Germinal center (tissue), 1 donor: ENCODE measurements around the gene CSH1.
"Not testable (repeated sequence)": the region's sequence is repeated elsewhere in the genome, so short reads cannot be mapped to it uniquely, and the experiment has no call there.

Experiments
- DNase-seq: peaks from one replicate; pipeline ENCODE4 v3.0.0; 2012; ENCODE audit warnings: mixed read lengths, low spot score

The CSH1 gene

GRCh38 chr17:63896524-63897354 lies at the start of gene CSH1:
Gene CSH1 (minus strand): TSS chr17:63896574. CDS start chr17:63896511, 63 bp downstream.
- DNase-seq, result not testable (repeated sequence)

- DNase-seq, result peak; percentile 84
Measured at GRCh38 chr17:63945784-63946439, 49.5 kb upstream of the CSH1 start.

DNA sequence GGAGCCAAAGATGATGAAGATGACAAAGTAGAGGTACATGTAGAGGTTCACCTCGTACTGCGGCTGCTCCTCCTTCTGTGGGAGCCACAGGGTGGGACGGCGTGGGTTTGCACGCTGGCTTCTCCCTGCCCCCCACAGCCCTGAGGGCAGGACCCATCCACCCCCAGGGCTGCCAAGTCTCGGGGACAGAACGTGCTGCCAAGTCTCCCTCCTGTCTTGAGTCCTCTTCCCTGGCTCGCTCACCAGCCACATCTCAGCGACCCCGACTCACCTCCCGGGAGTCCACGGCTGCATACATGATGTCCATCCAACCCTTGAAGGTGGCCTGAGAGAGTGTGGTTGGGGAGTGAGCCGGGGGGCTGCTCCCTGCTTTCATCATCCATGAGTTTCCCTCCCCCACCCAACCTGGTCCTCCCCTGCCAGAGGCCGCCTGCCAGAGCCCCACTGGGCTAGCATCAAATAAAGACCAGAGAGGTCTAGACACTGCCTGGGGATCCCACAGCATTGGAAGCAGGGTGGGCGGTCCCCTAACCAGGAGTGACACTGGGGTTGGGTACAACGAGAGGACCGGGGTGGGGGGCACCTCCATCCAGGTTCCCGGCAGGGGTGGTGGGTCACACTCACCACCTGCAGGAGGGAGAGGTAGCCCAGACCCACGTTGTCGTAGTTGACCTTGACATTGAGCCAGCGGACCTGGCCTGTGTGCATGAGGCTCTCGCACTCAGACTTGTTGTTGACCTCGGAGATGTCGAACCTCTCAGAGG lies 48.5 kb upstream of the CSH1 start:
- no peak for DNase-seq

- DNase-seq, result no peak
Measured at GRCh38 chr17:63943745-63944144, 47.4 kb upstream of the CSH1 start.

GRCh38 chr17:63942309-63942985 lies 46.1 kb upstream of the CSH1 start:
- DNase-seq, result no peak

- DNase-seq, result no peak
Measured at GRCh38 chr17:63941751-63942150, 45.4 kb upstream of the CSH1 start.

- DNase-seq, result no peak
Measured at GRCh38 chr17:63941162-63941561, 44.8 kb upstream of the CSH1 start.

DNA sequence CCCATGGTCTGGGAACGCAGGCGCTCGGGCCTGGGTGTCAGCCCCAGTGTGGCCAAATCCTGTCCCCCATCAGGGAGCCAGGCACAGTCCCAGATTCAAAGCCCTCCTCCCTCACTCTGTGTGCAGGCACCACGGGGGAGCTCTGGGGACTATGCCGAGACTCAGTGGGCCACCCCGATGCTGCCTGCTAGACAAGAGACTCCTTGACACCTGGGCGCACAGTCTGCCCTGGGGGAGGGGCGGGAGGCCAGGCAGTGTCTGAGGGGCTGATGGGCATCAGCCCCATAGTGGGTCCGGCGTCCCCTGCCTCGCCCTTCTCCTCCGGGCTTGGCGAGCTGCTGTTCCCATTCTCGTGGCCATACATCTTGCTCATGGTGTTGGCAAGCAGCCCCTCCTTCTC lies 44.2 kb upstream of the CSH1 start:
- DNase-seq, result no peak

DNA sequence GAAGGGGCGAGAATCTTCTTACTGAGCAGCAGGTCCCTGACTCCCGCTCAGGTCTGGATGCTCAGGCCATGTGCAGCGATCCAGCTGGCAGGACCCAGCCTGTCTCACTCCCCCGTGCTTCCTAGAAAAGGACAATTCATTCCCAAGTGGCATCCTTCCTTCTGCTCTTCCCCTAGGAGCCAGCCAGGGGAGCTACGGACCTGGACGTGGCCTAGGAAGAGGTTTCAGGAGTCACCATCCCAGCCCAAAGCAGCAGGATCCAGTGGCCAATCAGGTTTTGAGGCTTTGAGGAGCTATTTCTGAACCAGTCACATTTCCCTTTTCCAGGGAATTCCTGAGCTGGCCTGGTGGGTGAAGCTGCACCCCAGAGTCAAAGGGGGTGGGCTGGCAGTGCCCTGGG lies 43.5 kb upstream of the CSH1 start:
- DNase-seq, result no peak

- no peak for DNase-seq
Measured at GRCh38 chr17:63939401-63939800, 43.0 kb upstream of the CSH1 start.

GRCh38 chr17:63937920-63938319 lies 41.5 kb upstream of the CSH1 start:
- DNase-seq, result no peak

GRCh38 chr17:63937319-63937718 lies 40.9 kb upstream of the CSH1 start:
- DNase-seq, result no peak

DNA sequence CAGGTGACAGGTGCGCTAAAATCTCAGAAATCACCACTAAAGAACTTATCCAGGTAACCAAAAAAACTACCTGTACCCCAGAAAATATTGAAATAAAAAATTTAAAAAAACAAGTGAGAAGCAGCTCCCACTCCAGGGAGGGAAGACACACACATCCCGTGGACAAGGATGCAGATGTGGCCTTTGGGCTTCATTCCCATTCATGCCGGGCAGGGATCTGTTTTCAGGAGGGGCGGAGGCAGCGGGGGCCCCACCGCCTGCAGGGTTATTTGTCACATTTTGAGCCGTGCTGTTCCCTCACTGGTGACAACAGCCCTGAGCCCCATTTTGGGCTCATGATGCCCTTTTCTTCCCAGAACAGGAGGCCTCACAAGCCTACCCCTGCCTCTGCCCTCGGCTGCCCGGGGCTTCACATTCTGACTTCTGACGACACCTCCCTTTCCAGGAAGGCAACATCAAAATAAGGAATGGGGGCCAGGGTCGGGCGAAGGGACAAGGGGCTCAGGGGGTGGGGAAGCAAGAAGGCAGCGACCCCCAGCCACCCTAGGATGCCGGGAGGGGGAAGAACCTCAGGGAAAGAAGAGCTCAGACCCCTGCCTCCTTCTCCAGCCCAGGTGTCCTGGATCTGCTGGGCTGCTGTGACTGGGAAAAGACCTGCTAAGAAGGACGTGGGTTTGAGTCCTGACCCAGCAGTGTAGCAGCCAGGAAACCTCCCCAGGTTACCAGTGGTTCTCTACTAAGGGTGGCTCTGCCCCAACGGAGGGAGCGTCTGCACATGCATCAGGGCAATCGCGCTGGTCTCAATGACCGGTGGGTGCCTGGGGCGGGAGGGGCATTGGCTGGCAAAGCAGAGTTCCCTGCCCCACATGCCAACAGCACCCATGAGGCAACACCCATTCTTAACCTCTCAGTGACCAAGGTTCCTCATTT lies 38.1 kb upstream of the CSH1 start:
- DNase-seq, result peak; percentile 35

GRCh38 chr17:63933598-63933997 lies 37.2 kb upstream of the CSH1 start:
- DNase-seq, result no peak

DNA sequence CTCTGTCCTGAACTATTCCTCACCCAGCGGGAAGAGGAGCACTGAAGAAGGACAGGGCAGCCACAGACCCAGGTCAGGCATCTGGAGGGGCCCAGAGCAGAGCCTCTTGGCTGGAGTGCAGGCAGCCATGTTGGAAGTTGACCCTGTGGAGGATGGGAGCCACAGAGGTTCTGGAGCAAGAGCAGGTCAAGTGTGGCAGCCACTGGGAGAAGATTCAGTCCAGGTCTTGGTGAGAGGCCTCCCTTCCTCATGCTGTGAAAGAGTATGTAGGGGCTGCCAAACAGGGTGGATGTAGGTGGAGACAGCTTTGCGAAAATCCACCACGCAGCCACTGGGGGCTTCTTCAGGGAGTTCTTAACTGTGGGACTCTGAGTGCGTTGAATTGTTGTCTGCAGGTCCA lies 36.3 kb upstream of the CSH1 start:
- no peak for DNase-seq

GRCh38 chr17:63931981-63932561 lies 35.7 kb upstream of the CSH1 start, which contains the start of gene CD79B:
Gene CD79B (minus strand): TSS chr17:63932331. CDS start chr17:63932261, 70 bp downstream.
- peak; percentile 91 for DNase-seq

GRCh38 chr17:63930951-63931575 lies 34.7 kb upstream of the CSH1 start:
- peak; percentile 79 for DNase-seq

- DNase-seq, result no peak
Measured at GRCh38 chr17:63929860-63930766, 33.7 kb upstream of the CSH1 start.
